ENCODE data around the gene HNRNPU.

HNRNPU gene

DNA sequence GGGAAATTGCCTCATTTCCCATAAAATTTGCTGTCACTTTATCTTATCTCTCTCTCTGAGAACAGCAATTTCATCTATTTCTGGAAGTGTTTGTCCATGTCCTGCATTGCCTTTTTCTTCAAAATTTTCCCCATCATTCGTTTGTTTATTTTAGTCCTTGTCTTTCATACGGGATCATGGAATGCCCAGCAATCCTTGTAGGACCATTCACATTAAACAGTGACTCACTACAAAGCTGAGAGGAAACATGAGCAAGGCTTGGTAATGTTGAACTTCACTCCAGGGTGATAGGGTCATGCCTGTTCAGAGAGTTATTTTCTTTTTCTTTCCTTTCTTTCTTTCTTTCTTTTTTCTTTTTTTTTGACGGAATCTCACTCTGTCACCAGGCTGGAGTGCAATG lies 32.2 kb upstream of the HNRNPU start:
- H3K27me3 ChIP-seq (replicated peaks; ENCODE audit: control insufficient read depth, insufficient read depth, low read length) = no peaks in the 10 kb centered on the region
- H3K36me3 ChIP-seq (ENCODE audit: control insufficient read depth, insufficient read depth, low read length) = no peaks in the 10 kb centered on the region
- TF ChIP-seq, protein P1, sequence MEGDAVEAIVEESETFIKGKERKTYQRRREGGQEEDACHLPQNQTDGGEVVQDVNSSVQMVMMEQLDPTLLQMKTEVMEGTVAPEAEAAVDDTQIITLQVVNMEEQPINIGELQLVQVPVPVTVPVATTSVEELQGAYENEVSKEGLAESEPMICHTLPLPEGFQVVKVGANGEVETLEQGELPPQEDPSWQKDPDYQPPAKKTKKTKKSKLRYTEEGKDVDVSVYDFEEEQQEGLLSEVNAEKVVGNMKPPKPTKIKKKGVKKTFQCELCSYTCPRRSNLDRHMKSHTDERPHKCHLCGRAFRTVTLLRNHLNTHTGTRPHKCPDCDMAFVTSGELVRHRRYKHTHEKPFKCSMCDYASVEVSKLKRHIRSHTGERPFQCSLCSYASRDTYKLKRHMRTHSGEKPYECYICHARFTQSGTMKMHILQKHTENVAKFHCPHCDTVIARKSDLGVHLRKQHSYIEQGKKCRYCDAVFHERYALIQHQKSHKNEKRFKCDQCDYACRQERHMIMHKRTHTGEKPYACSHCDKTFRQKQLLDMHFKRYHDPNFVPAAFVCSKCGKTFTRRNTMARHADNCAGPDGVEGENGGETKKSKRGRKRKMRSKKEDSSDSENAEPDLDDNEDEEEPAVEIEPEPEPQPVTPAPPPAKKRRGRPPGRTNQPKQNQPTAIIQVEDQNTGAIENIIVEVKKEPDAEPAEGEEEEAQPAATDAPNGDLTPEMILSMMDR (IDR thresholded peaks at IDR 0.05; ENCODE audit: insufficient read depth, low read length, poor library complexity, severe bottlenecking) = no peak
- DNase-seq (ENCODE audit: extremely low read depth, insufficient read length) = no peak
- H3K4me3 ChIP-seq (replicated peaks; ENCODE audit: low read depth, low read length) = no peak overlapping the region

- TF ChIP-seq, protein P1 (IDR thresholded peaks at IDR 0.05; ENCODE audit: insufficient read depth, low read length, poor library complexity, severe bottlenecking) = no peak
- DNase-seq (ENCODE audit: extremely low read depth, insufficient read length) = no peak
- Histone ChIP-seq H3K27me3 (replicated peaks; ENCODE audit: control insufficient read depth, insufficient read depth, low read length) (no peaks in the 10 kb centered on the region), H3K4me3 (replicated peaks; ENCODE audit: low read depth, low read length) (no peak overlapping the region), H3K36me3 (ENCODE audit: control insufficient read depth, insufficient read depth, low read length) (no peaks in the 10 kb centered on the region)
Observed at GRCh38 chr1:244893836-244894235, 29.5 kb upstream of the HNRNPU start.

- no peaks in the 10 kb centered on the region for H3K27me3 ChIP-seq (replicated peaks; ENCODE audit: control insufficient read depth, insufficient read depth, low read length)
- TF ChIP-seq, protein P1 (IDR thresholded peaks at IDR 0.05; ENCODE audit: insufficient read depth, low read length, poor library complexity, severe bottlenecking) = no peak
- DNase-seq (ENCODE audit: extremely low read depth, insufficient read length) = no peak
- H3K4me3 ChIP-seq (replicated peaks; ENCODE audit: low read depth, low read length) = no peak overlapping the region
- H3K36me3 ChIP-seq (ENCODE audit: control insufficient read depth, insufficient read depth, low read length) = no peaks in the 10 kb centered on the region
Observed at GRCh38 chr1:244887281-244887680, 22.9 kb upstream of the HNRNPU start.

GRCh38 chr1:244881552-244882280 lies 17.4 kb upstream of the HNRNPU start:
- TF ChIP-seq, protein P1 (IDR thresholded peaks at IDR 0.05; ENCODE audit: insufficient read depth, low read length, poor library complexity, severe bottlenecking) = no peak
- no peak for DNase-seq (ENCODE audit: extremely low read depth, insufficient read length)
- H3K4me3 ChIP-seq (replicated peaks; ENCODE audit: low read depth, low read length) = no peak overlapping the region
- H3K27me3 ChIP-seq (replicated peaks; ENCODE audit: control insufficient read depth, insufficient read depth, low read length) = no peaks in the 10 kb centered on the region
- H3K36me3 ChIP-seq (ENCODE audit: control insufficient read depth, insufficient read depth, low read length) = no peaks in the 10 kb centered on the region

DNA sequence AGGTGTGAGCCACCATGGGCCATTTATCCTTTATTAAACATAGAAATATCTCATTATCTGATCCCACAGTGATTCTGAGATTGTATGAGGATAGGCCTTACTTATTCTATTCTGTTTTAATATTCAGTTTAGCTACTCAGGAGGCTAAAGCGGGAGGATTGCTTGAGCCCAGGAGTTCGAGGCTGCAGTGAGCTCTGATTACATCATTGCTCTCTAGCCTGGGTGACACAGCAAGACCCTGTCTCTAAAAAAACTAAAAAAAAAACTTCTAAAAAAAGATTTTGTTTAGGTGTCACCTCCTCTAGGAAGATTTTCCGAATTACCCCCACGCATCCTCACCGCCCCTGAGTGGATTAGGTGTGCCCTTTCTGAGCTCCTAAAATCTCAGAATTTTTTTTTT lies 14.3 kb upstream of the HNRNPU start:
- no peak overlapping the region for H3K4me3 ChIP-seq (replicated peaks; ENCODE audit: low read depth, low read length)
- DNase-seq (ENCODE audit: extremely low read depth, insufficient read length) = no peak

More for the DNA sequence above, 14.3 kb upstream of the HNRNPU start:
- Histone ChIP-seq H3K36me3 (ENCODE audit: control insufficient read depth, insufficient read depth, low read length) (no peaks in the 10 kb centered on the region), H3K27me3 (replicated peaks; ENCODE audit: control insufficient read depth, insufficient read depth, low read length) (no peaks in the 10 kb centered on the region)
- TF ChIP-seq, protein P1 (IDR thresholded peaks at IDR 0.05; ENCODE audit: insufficient read depth, low read length, poor library complexity, severe bottlenecking) = no peak

Data from GM06990 (cell line).